HG02571 (cell line): ENCODE measurements around the gene TLE6.
"Not testable (repeated sequence)": the region's sequence is repeated elsewhere in the genome, so short reads cannot be mapped to it uniquely, and the experiment has no call there.

Source experiments
- ATAC-seq: cut with Tn5 transposase; IDR thresholded peaks from one replicate; pipeline ENCODE4 v1.9.1; 2021; ENCODE audit warnings: mild to moderate bottlenecking, moderate library complexity; ENCODE audit not compliant: unreplicated experiment

The TLE6 gene

GRCh38 chr19:3001235-3001800 lies 24.0 kb downstream of the TLE6 start:
- no peak for ATAC-seq

DNA sequence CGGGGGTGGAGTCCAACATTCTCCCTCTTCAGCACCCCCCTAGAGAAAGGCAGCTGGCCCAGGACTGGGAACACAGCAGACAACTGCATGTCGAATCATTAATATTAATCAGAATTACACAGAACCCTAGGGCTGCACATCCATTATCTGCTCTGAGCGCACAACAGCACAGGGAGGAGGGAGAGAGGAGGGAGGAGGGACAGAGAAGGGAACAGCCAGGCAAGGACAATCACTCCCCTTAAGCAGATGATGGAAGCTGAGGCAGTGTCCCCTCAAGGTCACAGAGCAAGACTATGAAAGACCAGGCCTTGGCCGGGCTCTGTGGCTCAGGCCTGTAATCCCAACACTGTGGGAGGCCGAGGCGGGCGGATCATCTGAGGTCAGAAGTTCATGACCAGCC lies 25.7 kb downstream of the TLE6 start:
- no peak for ATAC-seq

GRCh38 chr19:3004522-3004921 lies 27.2 kb downstream of the TLE6 start:
- no peak for ATAC-seq

- no peak for ATAC-seq
Observed at GRCh38 chr19:3005345-3005744, 28.0 kb downstream of the TLE6 start.

- ATAC-seq: no peak
Observed at GRCh38 chr19:3006075-3006767, 28.9 kb downstream of the TLE6 start.

DNA sequence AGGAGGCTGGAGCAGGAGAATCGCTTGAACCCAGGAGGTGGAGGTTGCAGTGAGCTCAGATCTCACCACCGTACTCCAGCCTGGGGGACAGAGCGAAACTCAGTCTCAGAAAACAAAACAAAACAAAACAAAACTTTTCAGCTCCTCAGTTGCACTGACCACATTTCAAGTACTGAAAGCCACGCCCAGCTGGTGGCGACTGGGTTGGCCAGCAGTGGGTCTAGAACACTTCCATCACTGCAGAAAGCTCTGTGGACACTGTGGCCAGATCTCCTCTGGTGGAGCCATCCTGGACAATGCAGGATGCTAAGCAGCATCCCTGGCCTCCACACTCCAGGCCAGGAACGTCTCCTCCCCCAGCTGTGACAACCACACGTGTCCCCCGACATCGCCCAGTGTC lies 30.6 kb downstream of the TLE6 start:
- ATAC-seq: no peak

DNA sequence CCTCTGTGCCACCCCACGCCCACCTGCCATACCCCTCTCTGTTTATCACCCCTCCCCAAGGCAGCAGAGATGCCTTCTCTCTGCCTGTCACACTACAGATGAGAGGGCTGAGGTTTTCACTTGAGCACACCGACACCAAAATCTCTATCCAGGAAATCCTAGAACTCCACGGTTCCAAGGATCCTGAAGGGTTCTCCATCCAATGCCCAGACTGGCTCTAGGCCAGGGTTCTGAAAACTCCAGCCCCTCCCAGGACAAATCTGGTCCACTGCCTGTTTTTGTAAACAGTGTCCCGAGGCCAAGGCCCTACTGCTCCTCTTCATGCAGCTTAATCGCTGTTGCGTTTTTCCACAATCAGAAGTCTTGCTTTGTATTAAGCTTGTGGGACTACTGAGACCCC lies 31.6 kb downstream of the TLE6 start:
- no peak for ATAC-seq

GRCh38 chr19:3010871-3011270 lies 33.5 kb downstream of the TLE6 start:
- no peak for ATAC-seq

DNA sequence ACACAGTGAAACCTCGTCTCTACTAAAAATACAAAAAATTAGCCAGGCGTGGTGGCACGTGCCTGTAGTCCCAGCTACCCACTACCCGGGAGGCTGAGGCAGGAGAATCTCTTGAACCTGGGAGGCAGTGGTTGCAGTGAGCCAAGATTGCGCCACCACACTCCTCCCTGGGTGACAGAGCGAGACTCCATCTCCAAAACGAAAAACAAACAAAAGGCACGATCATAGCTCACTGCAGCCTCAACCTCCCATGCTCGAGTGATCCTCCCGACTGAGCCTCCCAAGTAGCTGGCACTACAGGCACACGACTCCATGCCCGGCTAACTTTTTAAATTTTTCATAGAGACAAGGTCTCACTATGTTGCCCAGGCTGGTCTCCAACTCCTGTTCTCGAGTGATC lies 34.7 kb downstream of the TLE6 start:
- not testable (repeated sequence) for ATAC-seq

- ATAC-seq: no peak
Observed at GRCh38 chr19:3012621-3013262, 35.4 kb downstream of the TLE6 start.

DNA sequence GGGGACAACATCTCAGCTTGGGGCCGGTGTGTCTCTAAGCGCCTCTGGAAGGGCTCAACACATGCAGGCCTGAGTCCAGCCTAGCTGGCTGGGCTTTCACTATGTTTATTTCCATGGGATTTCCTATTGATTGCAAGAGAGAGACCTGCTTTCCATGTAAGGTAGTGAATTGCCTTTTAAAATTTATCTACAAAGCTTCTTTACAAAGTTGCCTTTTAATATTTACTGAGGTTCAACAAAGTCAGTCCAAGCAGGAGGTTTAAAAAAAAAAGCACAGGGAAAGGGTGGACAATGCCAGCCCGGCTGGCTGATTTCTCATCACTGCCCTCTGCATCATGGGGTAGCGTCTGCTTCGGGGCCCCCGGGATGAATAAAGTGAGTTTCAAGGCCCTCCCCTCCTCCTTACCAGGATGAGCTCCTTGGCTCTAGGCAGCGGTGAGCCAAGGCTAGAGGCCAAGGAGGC lies 35.9 kb downstream of the TLE6 start:
- no peak for ATAC-seq

DNA sequence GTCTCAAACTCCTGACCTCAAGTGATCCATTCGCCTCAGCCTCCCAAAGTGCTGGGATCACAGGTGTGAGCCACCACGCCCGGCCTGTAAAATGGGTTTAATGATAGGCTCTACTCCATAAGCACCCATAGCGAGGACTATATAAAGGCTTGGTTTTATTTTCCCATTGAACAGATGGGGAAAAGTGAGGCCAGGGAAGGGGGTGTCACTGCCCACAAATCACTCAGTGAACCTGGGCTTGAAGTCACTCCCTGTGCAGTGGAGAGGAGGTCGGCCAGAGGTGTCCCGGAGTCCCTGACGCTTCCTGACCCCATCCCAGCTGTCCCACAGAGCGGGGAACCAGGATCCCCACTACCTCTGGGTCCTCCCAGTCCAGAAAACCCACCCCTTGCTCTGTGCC lies 36.8 kb downstream of the TLE6 start:
- ATAC-seq: no peak

DNA sequence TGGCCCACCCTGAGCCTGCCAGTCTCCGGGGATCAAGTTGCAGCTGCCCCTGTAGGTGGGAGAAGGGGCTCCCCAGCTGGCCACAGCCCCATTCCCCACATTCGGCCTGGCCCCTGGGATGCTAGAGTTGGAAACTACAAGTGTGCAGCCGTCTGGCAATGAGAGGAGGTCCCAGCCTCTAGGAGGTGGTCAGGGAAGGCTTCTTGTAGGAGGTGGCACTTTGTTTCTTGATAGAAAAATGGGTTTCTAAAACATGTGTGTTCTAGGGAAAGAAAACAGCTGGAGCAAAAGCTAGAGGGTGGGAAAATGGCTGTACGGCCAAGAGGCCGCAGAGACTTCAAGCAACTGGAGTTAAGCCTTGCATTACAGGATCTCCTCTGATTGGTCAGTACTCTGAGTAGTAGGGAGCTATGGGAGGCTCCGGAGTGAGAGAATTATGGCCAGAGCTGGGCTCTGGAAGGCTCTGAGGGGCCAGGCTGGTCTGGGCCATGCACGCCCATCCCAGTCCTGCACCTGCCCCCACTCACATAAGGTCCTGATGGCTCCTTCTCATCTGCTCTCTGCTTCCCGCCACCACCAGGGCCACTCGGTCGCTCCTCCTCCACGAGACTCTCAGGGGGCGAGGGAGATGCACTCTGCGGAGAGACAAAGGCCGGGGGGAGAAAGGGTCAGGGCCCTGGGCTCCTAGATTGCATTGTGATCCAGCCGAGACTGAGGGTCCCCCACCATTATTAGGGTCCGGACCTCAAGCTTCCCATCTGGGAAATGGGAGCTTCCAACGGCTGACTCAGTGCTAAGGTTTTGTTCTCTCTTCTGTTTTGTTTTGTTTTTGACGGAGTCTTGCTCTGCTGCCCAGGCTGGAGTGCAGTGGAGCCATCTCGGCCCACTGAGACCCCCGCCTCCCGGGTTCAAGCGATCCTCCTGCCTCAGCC lies 38.0 kb downstream of the TLE6 start:
- ATAC-seq: no peak

DNA sequence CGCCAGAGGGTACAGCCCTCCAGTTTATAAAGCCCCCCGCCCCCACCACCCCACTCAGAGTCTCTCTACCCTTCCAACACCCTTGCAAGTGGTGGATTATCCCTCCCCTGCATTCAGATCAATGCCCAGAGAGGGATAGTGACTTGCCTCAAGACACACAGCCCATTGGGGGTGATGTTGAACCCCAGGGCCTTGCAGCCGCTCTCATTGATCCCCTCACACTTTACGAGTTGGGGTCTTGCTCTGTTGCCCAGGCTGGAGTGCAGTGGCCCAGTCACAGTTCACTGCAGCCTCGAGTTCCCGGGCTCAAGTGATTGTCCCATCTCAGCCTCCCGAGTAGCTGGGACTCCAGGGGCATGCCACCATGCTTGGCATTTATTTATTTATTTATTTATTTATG lies 40.6 kb downstream of the TLE6 start:
- no peak for ATAC-seq

GRCh38 chr19:3019211-3019854 lies 42.0 kb downstream of the TLE6 start:
- no peak for ATAC-seq

DNA sequence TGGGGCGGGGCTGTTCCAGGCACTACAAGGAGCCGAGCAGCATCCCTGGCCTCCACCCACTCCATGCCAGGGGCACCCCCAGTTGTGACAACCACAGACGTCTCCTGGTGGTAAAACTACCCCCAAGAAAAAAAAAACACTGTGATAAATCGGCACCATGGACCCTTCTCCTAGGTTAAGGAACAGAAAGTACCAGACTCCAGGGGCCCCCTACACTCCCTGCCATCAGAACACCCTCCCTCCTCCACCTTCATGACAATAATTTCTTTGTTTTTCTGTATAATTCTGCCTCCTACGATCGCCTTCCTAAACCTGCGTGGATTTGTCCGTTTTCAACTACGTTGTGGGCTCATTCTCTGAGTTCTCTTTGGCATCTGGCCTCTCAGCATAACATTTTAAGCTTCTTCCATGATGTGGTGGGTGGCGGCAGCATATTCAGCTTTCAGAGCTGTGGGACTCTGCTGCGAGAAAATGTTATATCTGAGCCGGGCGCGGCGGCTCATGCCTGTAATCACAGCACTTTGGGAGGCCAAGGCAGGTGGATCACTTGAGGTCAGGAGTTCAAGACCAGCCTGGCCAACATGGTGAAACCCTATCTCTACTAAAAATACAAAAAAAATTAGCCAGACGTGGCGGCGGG lies 43.1 kb downstream of the TLE6 start:
- ATAC-seq: no peak

GRCh38 chr19:3024509-3024869 lies 47.1 kb downstream of the TLE6 start:
- no peak for ATAC-seq

- ATAC-seq: no peak
Observed at GRCh38 chr19:3024870-3025548, 47.6 kb downstream of the TLE6 start.

DNA sequence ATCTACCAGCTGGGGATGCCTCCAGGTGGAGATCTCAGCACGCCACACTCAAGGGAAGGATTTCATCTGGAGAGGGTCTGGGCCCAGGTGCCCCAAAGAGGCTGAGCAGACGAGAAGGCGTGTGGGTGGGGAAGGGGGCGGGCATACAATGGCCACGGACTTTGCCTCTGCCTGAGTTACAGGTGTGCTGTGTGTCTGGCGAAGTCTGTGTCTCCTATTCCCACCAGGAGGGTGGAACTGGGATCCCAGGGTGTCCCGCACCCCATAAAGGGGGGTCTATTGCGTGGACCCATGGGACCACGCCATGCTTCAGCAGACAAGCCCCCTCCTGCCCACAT lies 48.2 kb downstream of the TLE6 start:
- no peak for ATAC-seq

GRCh38 chr19:3026768-3027167 lies 49.4 kb downstream of the TLE6 start:
- no peak for ATAC-seq
